ENCODE measurements around the gene OR2T2.
"Not testable (repeated sequence)": the region's sequence is repeated elsewhere in the genome, so short reads cannot be mapped to it uniquely, and the experiment has no call there.

The OR2T2 gene

GRCh38 chr1:248445399-248445798 lies at the start of gene OR2T2:
Gene OR2T2 (plus strand): TSS chr1:248445637. CDS start chr1:248452798, 7,161 bp downstream.
- not testable (repeated sequence) for DNase-seq

- no peak for DNase-seq
Measured at GRCh38 chr1:248402748-248403147, 42.7 kb upstream of the OR2T2 start, which contains the start of gene OR2T1. Gene OR2T1 (plus strand): TSS chr1:248403048. CDS start chr1:248406148, 3,100 bp downstream.

- no peak for DNase-seq
Measured at GRCh38 chr1:248404024-248404423, 41.4 kb upstream of the OR2T2 start.

- DNase-seq, result no peak
Measured at GRCh38 chr1:248406721-248407692, 38.4 kb upstream of the OR2T2 start.

- DNase-seq, result no peak
Measured at GRCh38 chr1:248416226-248416625, 29.2 kb upstream of the OR2T2 start.

GRCh38 chr1:248417854-248418253 lies 27.6 kb upstream of the OR2T2 start:
- DNase-seq, result no peak

GRCh38 chr1:248421384-248421783 lies 24.1 kb upstream of the OR2T2 start:
- no peak for DNase-seq

- DNase-seq, result not testable (repeated sequence)
Measured at GRCh38 chr1:248427526-248428191, 17.8 kb upstream of the OR2T2 start.

GRCh38 chr1:248428192-248428533 lies 17.3 kb upstream of the OR2T2 start:
- not testable (repeated sequence) for DNase-seq

GRCh38 chr1:248431683-248432082 lies 13.8 kb upstream of the OR2T2 start:
- not testable (repeated sequence) for DNase-seq

- DNase-seq, result not testable (repeated sequence)
Measured at GRCh38 chr1:248432201-248432600, 13.2 kb upstream of the OR2T2 start.

- not testable (repeated sequence) for DNase-seq
Measured at GRCh38 chr1:248433811-248434415, 11.5 kb upstream of the OR2T2 start.

GRCh38 chr1:248434913-248435312 lies 10.5 kb upstream of the OR2T2 start:
- not testable (repeated sequence) for DNase-seq

- DNase-seq, result not testable (repeated sequence)
Measured at GRCh38 chr1:248436303-248436702, 9.1 kb upstream of the OR2T2 start.

GRCh38 chr1:248438668-248439067 lies 6.8 kb upstream of the OR2T2 start:
- not testable (repeated sequence) for DNase-seq

- not testable (repeated sequence) for DNase-seq
Measured at GRCh38 chr1:248439283-248439682, 6.2 kb upstream of the OR2T2 start.

GRCh38 chr1:248442500-248443277 lies 2.7 kb upstream of the OR2T2 start:
- not testable (repeated sequence) for DNase-seq

- DNase-seq, result not testable (repeated sequence)
Measured at GRCh38 chr1:248444603-248445002, 834 bp upstream of the OR2T2 start.

GRCh38 chr1:248448409-248449074 lies 3.1 kb downstream of the OR2T2 start:
- not testable (repeated sequence) for DNase-seq

GRCh38 chr1:248449821-248450465 lies 4.5 kb downstream of the OR2T2 start:
- DNase-seq, result not testable (repeated sequence)

- DNase-seq, result not testable (repeated sequence)
Measured at GRCh38 chr1:248450466-248451145, 5.2 kb downstream of the OR2T2 start.

All from NCI-H1694 (cell line).